GM23338 (cell line): ENCODE measurements around the gene TENT5C. TPM values are rescaled to one million over a fixed set of nuclear protein-coding genes. Genes with fewer than 3 reads are reported as not detected.

ENCODE experiments used
- ATAC-seq: fragments of 200-7000 bp; cut with Tn5 transposase; 3 replicates; pipeline ENCODE4 v1.9.1; 2020
- DNase-seq: peaks from one replicate; pipeline ENCODE4 v3.0.0-alpha.2; 2015; ENCODE audit warnings: low spot score
- H2AFZ ChIP-seq: fragments of 200-600 bp; sonication (generic); 2 replicates; pipeline ENCODE4 v1.8.0; 2016; ENCODE audit warnings: antibody characterized with exemption, mild to moderate bottlenecking, moderate library complexity
- H3F3A ChIP-seq: fragments of 200-600 bp; sonication (generic); replicated peaks from 2 replicates; pipeline ENCODE4 v1.8.0; 2017; ENCODE audit warnings: antibody characterized with exemption, mixed run types, low read depth
- H3K27ac ChIP-seq: fragments of 200-600 bp; sonication (generic); 2 replicates; pipeline ENCODE4 v1.6.1; 2016; ENCODE audit warnings: low read depth
- H3K27me3 ChIP-seq: fragments of 200-600 bp; sonication (generic); 2 replicates; pipeline ENCODE4 v1.8.0; 2016; ENCODE audit warnings: mild to moderate bottlenecking, mixed run types, moderate library complexity; ENCODE audit not compliant: insufficient read depth
- H3K36me3 ChIP-seq: fragments of 200-600 bp; sonication (generic); 2 replicates; pipeline ENCODE4 v1.8.0; 2016; ENCODE audit warnings: mild to moderate bottlenecking; ENCODE audit not compliant: insufficient read depth
- H3K4me1 ChIP-seq: fragments of 200-600 bp; sonication (generic); 2 replicates; pipeline ENCODE4 v1.8.0; 2016; ENCODE audit warnings: mild to moderate bottlenecking, moderate library complexity; ENCODE audit not compliant: insufficient read depth
- H3K4me2 ChIP-seq: fragments of 200-600 bp; sonication (generic); 2 replicates; pipeline ENCODE4 v1.7.1; 2017; ENCODE audit warnings: mixed run types
- H3K4me3 ChIP-seq: fragments of 200-600 bp; sonication (generic); 2 replicates; pipeline ENCODE4 v1.6.1; 2016; ENCODE audit warnings: mixed run types
- H3K79me2 ChIP-seq: fragments of 200-600 bp; sonication (generic); replicated peaks from 2 replicates; pipeline ENCODE4 v1.8.0; 2017; ENCODE audit warnings: mild to moderate bottlenecking; ENCODE audit not compliant: insufficient read depth
- H3K9me2 ChIP-seq: fragments of 200-600 bp; sonication (generic); 2 replicates; pipeline ENCODE4 v1.8.0; 2017; ENCODE audit not compliant: insufficient read depth
- H4K20me1 ChIP-seq: fragments of 200-600 bp; sonication (generic); replicated peaks from 2 replicates; pipeline ENCODE4 v1.8.0; 2017; ENCODE audit warnings: mild to moderate bottlenecking; ENCODE audit not compliant: insufficient read depth
- H3K27ac Mint-ChIP-seq: 2 replicates; pipeline ENCODE4 v1.8.0; 2020; ENCODE audit warnings: inconsistent platforms, mild to moderate bottlenecking, moderate library complexity, mixed read lengths
- H3K27me3 Mint-ChIP-seq: 3 replicates; pipeline ENCODE4 v1.8.0; 2022; ENCODE audit warnings: low read depth, mild to moderate bottlenecking, moderate library complexity, mixed read lengths, inconsistent platforms; ENCODE audit not compliant: insufficient read depth, poor library complexity
- H3K36me3 Mint-ChIP-seq: 3 replicates; pipeline ENCODE4 v1.8.0; 2021; ENCODE audit warnings: low read depth, mild to moderate bottlenecking, inconsistent platforms, moderate library complexity, mixed read lengths
- H3K4me1 Mint-ChIP-seq: 3 replicates; pipeline ENCODE4 v1.8.0; 2020; ENCODE audit warnings: mild to moderate bottlenecking, inconsistent platforms, mixed read lengths
- H3K4me3 Mint-ChIP-seq: 3 replicates; pipeline ENCODE4 v1.8.0; 2021; ENCODE audit warnings: moderate library complexity, mild to moderate bottlenecking, inconsistent platforms, mixed read lengths
- H3K9me3 Mint-ChIP-seq: 3 replicates; pipeline ENCODE4 v1.8.0; 2020; ENCODE audit warnings: moderate library complexity, mild to moderate bottlenecking, inconsistent platforms, mixed read lengths
- REST ChIP-seq: IDR thresholded peaks from one replicate; pipeline ENCODE4 v1.6.1; 2018; ENCODE audit warnings: antibody characterized with exemption; ENCODE audit not compliant: unreplicated experiment
- ZNF331 ChIP-seq: fragments of 250-450 bp; sonication (Bioruptor Pico); IDR thresholded peaks from 2 replicates; pipeline ENCODE4 v1.5.0; 2020; ENCODE audit warnings: low read depth, mild to moderate bottlenecking, moderate library complexity
- ZNF462 ChIP-seq: fragments of 250-450 bp; sonication (Bioruptor Pico); IDR thresholded peaks from 2 replicates; pipeline ENCODE4 v1.5.0; 2020; ENCODE audit warnings: mild to moderate bottlenecking, moderate library complexity
- polyA plus RNA-seq: library from polyadenylated mRNA; unstranded; fragments of >200 nt; fragmentation: Nextera tagmentation; extraction: Ambion mirVana; gene quantifications from 2 replicates; pipeline ENCODE4 v1.2.1, GENCODE V29; 2016
- total RNA-seq: library from RNA; depleted of rRNA; stranded (reverse); fragments of >200 nt; shearing (Covaris generic); gene quantifications from 2 replicates; pipeline ENCODE4 v1.2.3, GENCODE V29; 2014

Gene TENT5C
- total and polyA plus RNA-seq, 2 experiments from 2014 or later: 0.23 to 0.80 TPM

GRCh38 chr1:117630423-117630998 lies 24.7 kb downstream of the TENT5C start (continued):
- no peak for TF ChIP-seq ZNF462 (CRISPR knock-in tag)

GRCh38 chr1:117631359-117632160 lies 25.7 kb downstream of the TENT5C start:
- Histone ChIP-seq H3K79me2 (no peaks in the 10 kb centered on the region), H3K27ac (no peak overlapping the region)
- H3K27ac Mint-ChIP-seq: no peak overlapping the region

More at GRCh38 chr1:117631359-117632160, 25.7 kb downstream of the TENT5C start:
- Histone ChIP-seq H3F3A (no peaks in the 10 kb centered on the region), H3K9me2 (0 out of 2 replicates have a peak, but pooled peaks cover 8% of the 10 kb centered on the region), H3K4me1 (peaks cover 22% of the 10 kb centered on the region), H2AFZ (peak overlapping the region; percentile 18; the same call in 1 of the 2 replicates), H3K36me3 (no peaks in the 10 kb centered on the region), H4K20me1 (no peaks in the 10 kb centered on the region), H3K27me3 (no peaks in the 10 kb centered on the region), H3K4me3 (no peak overlapping the region), H3K4me2 (peak overlapping the region; percentile 54; the same call in 1 of the 2 replicates)
- H3K4me3 Mint-ChIP-seq: no peak overlapping the region
- H3K36me3 Mint-ChIP-seq: no peaks in the 10 kb centered on the region
- ATAC-seq (no peak), DNase-seq (no peak)
- no peaks in the 10 kb centered on the region for H3K9me3 Mint-ChIP-seq
- peaks cover 6% of the 10 kb centered on the region for H3K27me3 Mint-ChIP-seq
- H3K4me1 Mint-ChIP-seq: peaks cover 31% of the 10 kb centered on the region
- TF ChIP-seq REST: no peak
- no peak for TF ChIP-seq ZNF331 (CRISPR knock-in tag)
